GM10248 (cell line): Measurements from ENCODE around the gene ATXN7L3.

Experiments
- CTCF ChIA-PET: fragments of 300-600 bp; sonication (Branson Sonifier 250); formaldehyde crosslinking; extraction: SDS; loops from one replicate; lab custom pipeline; 2021; ENCODE audit warnings: antibody characterized with exemption; lab: Yijun Ruan, JAX
- POLR2A ChIA-PET: fragments of 350-650 bp; sonication (Branson Sonifier 250); formaldehyde crosslinking; extraction: SDS; loops from one replicate; lab custom pipeline; 2020; ENCODE audit warnings: antibody characterized with exemption; lab: Yijun Ruan, JAX
- DNase-seq: peaks from one replicate; pipeline ENCODE4 v3.0.0; 2012; ENCODE audit errors: extremely low spot score
- TF ChIP-seq, protein P1 (sequence below): IDR thresholded peaks from 2 replicates; pipeline ENCODE4 v1.5.1; 2012; ENCODE audit warnings: mild to moderate bottlenecking, low read depth; ENCODE audit errors: extremely low read depth, missing control alignments, control extremely low read depth

ATXN7L3 gene

DNA sequence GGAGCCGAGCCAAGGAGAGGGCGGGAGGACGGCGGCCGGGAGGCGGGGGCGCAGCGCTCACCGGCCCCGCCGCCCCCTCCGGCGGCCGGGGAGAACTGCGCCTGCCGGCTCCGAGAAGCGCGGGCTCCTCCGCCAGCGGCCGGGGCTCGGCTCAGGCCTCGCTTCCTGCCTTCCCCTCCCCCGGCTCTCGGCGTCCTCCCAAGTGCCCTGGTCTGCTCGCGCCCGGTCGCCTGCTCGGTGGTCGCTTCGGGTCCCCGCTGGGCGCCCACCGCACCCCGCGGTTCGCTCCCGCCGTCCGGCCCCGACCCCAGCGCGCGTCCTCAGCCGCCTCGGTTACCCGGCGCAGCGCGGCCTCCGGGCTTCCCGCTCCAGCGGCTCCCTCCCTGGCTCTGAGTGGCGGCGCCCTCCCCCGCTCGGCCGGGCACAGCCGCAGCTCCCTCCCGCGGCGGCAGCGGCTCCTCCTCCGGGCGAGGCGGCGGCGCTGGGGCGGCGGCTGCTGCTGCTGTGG lies 19.5 kb upstream of the ATXN7L3 start:
- peak; percentile 79 for DNase-seq
- POLR2A ChIA-PET = interaction anchor here (0.6 to 0.7 kb wide), 3 partner anchors 18 to 131 kb away, joined by 3 to 6 read pairs (median 4); no protein-coding TSS in a partner anchor
- CTCF ChIA-PET = interaction anchor here (1.3 to 15.0 kb wide), 5 partner anchors 9 to 144 kb away, joined by 4 to 234 read pairs (median 7); partner anchors contain the start of genes FAM171A2 and GRN
- TF ChIP-seq, protein P1, sequence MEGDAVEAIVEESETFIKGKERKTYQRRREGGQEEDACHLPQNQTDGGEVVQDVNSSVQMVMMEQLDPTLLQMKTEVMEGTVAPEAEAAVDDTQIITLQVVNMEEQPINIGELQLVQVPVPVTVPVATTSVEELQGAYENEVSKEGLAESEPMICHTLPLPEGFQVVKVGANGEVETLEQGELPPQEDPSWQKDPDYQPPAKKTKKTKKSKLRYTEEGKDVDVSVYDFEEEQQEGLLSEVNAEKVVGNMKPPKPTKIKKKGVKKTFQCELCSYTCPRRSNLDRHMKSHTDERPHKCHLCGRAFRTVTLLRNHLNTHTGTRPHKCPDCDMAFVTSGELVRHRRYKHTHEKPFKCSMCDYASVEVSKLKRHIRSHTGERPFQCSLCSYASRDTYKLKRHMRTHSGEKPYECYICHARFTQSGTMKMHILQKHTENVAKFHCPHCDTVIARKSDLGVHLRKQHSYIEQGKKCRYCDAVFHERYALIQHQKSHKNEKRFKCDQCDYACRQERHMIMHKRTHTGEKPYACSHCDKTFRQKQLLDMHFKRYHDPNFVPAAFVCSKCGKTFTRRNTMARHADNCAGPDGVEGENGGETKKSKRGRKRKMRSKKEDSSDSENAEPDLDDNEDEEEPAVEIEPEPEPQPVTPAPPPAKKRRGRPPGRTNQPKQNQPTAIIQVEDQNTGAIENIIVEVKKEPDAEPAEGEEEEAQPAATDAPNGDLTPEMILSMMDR = peak; percentile 41

DNA sequence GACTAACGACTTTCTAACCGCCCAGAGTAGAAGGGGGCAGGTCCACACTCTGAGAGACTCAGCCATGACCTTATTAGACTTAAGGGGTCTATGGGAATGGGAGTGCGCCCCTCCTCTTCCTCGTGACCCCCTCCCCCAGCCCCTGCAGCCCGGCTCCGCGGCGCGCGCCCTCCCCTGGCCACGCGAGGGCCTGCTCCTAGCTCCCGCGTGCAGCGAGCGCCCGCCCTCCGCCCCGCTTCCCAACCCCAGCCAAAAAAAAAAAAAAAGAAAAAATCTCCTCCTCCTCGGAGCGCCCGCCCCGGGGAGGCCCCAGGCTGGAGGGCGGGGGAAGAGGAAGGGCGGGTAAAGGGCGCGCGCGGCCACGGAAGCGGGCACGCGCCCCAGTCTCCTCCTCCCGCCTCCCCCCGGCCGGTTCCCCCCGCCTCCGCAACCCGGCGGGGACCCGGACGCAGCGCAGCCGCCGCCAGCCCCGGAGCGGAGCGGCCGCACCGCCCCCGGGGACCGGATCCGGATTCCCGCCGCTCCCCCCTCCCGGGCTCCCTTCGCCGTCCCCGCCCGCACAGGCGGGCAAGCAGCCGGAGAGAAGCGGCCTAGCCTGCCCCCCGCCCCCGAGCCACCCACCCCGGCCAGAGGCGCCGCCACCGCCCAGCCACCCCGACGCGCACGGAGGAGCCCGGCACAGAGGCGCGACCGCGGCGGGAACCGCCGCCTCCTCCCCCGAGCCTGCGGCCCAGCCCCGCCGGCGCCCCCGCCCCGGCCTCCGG lies 18.8 kb upstream of the ATXN7L3 start:
- DNase-seq = peak; percentile 92
- POLR2A ChIA-PET = interaction anchor here (0.6 to 1.0 kb wide), 3 partner anchors 12 to 241 kb away, joined by 3 to 6 read pairs (median 3); no protein-coding TSS in a partner anchor
- TF ChIP-seq, protein P1 = peak; percentile 70
- CTCF ChIA-PET = interaction anchor here (0.7 to 15.0 kb wide), 11 partner anchors 9 to 145 kb away, joined by 3 to 234 read pairs (median 4); partner anchors contain the start of genes FAM171A2, GRN and SLC25A39

DNA sequence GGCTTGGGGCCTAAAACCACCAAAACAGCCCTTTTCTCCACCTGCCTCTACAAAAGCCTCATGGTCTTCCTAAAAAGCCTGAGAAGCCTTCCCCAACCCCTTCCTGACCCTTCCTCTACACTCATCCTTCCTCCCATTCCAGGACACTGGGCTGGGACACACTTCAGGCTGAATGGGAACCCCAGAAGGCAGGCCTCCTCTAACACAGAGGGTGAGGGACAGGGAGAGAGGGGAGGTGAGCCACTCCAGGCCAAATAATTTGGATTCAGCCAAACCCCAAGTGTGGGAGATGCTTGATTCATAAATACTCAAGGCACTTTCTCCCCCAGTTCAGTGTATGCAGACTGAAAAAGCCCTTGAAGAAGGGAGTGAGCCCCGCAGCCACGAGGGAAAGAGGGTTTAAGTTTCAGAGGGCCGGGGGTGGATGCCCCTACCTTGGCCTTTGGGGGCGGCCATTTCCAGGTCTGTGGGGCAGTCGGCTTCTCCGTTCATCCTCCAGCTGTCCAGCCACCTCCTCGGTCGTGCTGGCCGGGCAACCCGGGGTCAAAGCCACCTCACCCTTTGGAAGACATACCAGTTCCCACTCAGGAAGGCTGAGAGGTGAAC lies 18.2 kb upstream of the ATXN7L3 start:
- ChIA-PET POLR2A (interaction anchor here (0.6 to 1.0 kb wide), 5 partner anchors 12 to 242 kb away, joined by 3 to 6 read pairs (median 3); no protein-coding TSS in a partner anchor), CTCF (interaction anchor here (0.9 to 15.0 kb wide), 11 partner anchors 8 to 145 kb away, joined by 3 to 234 read pairs (median 5); partner anchors contain the start of genes FAM171A2, GRN and SLC25A39)
- TF ChIP-seq, protein P1 = no peak
- no peak for DNase-seq

DNA sequence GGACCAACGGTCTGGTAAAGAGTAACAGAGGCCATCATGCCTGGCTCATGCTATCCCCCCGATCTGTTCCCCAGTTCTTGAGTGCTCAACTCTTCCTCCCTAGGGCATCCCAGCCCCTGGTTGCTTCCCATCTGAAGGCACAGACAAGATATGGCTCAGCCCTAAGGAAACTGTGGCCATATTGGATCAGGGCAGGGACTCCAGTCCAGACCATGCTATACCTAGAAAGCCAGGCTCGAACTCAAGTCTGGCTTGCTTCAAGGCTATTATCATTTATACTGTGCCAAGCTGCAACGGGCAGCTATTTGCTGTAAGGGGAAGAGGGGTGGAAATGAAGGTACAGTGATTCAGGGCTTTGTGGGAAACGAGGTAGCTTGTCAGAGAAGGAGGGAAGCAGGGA lies 17.0 kb upstream of the ATXN7L3 start:
- CTCF ChIA-PET = interaction anchor here (0.8 to 15.0 kb wide), 9 partner anchors 14 to 306 kb away, joined by 3 to 234 read pairs (median 4); partner anchors contain the start of genes FAM171A2 and GRN
- POLR2A ChIA-PET = interaction anchor here (1.0 kb wide), 1 partner anchor 18 kb away, joined by 4 read pairs; no protein-coding TSS in a partner anchor

DNA sequence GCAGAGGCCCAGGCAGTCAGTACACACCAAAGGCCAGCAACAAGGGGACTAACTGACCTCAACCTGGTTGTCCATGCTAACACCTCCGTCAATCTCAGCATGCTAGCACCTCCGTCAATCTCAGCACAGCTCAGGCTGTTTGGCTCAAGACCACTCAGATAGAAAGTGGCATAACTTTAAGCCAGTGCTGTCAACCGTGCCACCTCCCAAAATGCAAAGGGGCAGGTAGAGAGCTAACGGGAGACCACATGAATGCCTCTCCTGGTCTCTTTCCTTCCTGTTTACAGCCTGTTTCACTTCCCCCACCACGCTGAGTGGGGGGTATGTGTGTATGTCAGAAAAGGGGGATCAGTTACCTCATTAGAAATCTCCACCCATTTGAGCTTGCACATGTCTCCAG lies 16.5 kb upstream of the ATXN7L3 start:
- CTCF ChIA-PET = interaction anchor here (1.0 to 15.0 kb wide), 9 partner anchors 10 to 306 kb away, joined by 3 to 234 read pairs (median 4); partner anchors contain the start of gene GRN
- TF ChIP-seq, protein P1 = no peak
- DNase-seq = no peak
- POLR2A ChIA-PET = interaction anchor here (1.0 kb wide), 1 partner anchor 17 kb away, joined by 4 read pairs; no protein-coding TSS in a partner anchor

More for the DNA sequence above, 17.0 kb upstream of the ATXN7L3 start:
- no peak for DNase-seq
- TF ChIP-seq, protein P1 = no peak
